Naive thymus-derived CD4-positive, alpha-beta T cell (primary cell): ENCODE data around the gene MEI1. TPM values are rescaled to one million over a fixed set of nuclear protein-coding genes. Genes with fewer than 3 reads are reported as not detected.

Experiments used
- ATAC-seq: fragments of 150-1000 bp; cut with Tn5 transposase; 2 replicates; pipeline ENCODE4 v1.10.0; 2021; ENCODE audit warnings: mild to moderate bottlenecking, moderate library complexity
- CTCF ChIA-PET: fragments of 350-600 bp; sonication (Branson Sonifier 250); formaldehyde crosslinking; loops from one replicate; lab custom pipeline; 2021; ENCODE audit warnings: antibody characterized with exemption; lab: Charles Lee
- POLR2A ChIA-PET: fragments of 350-600 bp; sonication (Branson Sonifier 250); formaldehyde crosslinking; loops from one replicate; lab custom pipeline; 2021; ENCODE audit warnings: antibody characterized with exemption, inconsistent platforms; lab: Charles Lee
- DNase-seq, 9 donors: peaks; one replicate each; pipeline versions ENCODE4 v3.0.0 to v3.0.0-alpha.2; 2020 to 2022; ENCODE audit warnings: mixed read lengths in 1 of 9
- H3K27ac ChIP-seq: one replicate; pipeline ENCODE4 v1.7.0; 2013; ENCODE audit warnings: mild to moderate bottlenecking, low read depth, low read length, moderate library complexity
- H3K27me3 ChIP-seq, 2 donors: one replicate each; pipeline ENCODE4 v1.7.0; 2013; ENCODE audit warnings: low read length in 2 of 2, mild to moderate bottlenecking in 2 of 2, moderate library complexity in 2 of 2; ENCODE audit not compliant: control insufficient read depth in 2 of 2, insufficient read depth in 2 of 2
- H3K36me3 ChIP-seq, 3 experiments: 1 replicate in 2 of 3; 2 replicates in 1 of 3; pipeline ENCODE4 v1.7.0; 2013; ENCODE audit warnings: low read length in 3 of 3, mild to moderate bottlenecking in 3 of 3, moderate library complexity in 1 of 3; ENCODE audit not compliant: insufficient read depth in 3 of 3, control insufficient read depth in 2 of 3
- H3K4me1 ChIP-seq, 2 donors: one replicate each; pipeline ENCODE4 v1.7.0; 2013; ENCODE audit warnings: low read length in 2 of 2, mild to moderate bottlenecking in 2 of 2, moderate library complexity in 1 of 2; ENCODE audit not compliant: control insufficient read depth in 2 of 2, insufficient read depth in 2 of 2
- H3K4me3 ChIP-seq: 2 replicates; pipeline ENCODE4 v1.7.0; 2013; ENCODE audit warnings: mild to moderate bottlenecking, low read length
- H3K9me3 ChIP-seq, 3 experiments: 1 replicate in 2 of 3; 2 replicates in 1 of 3; pipeline ENCODE4 v1.7.0; 2013; ENCODE audit warnings: low read length in 3 of 3; ENCODE audit not compliant: control insufficient read depth in 2 of 3
- H3K27ac Mint-ChIP-seq, 9 donors: one replicate each; pipeline ENCODE4 v1.8.0; 2020 to 2022; ENCODE audit warnings: mixed read lengths in 9 of 9, mild to moderate bottlenecking in 8 of 9, moderate library complexity in 5 of 9, inconsistent platforms in 2 of 9
- H3K27me3 Mint-ChIP-seq, 5 donors: one replicate each; pipeline ENCODE4 v1.8.0; 2021 to 2022; ENCODE audit warnings: mixed read lengths in 5 of 5, mild to moderate bottlenecking in 1 of 5
- H3K36me3 Mint-ChIP-seq, 5 donors: one replicate each; pipeline ENCODE4 v1.8.0; 2020 to 2022; ENCODE audit warnings: mixed read lengths in 5 of 5, mild to moderate bottlenecking in 3 of 5, inconsistent platforms in 1 of 5
- H3K4me1 Mint-ChIP-seq, 7 donors: one replicate each; pipeline ENCODE4 v1.8.0; 2020 to 2022; ENCODE audit warnings: mixed read lengths in 7 of 7, mild to moderate bottlenecking in 3 of 7, inconsistent platforms in 1 of 7
- H3K4me3 Mint-ChIP-seq, 10 donors: one replicate each; pipeline ENCODE4 v1.8.0; 2020 to 2022; ENCODE audit warnings: mild to moderate bottlenecking in 10 of 10, mixed read lengths in 10 of 10, moderate library complexity in 6 of 10, inconsistent platforms in 2 of 10
- H3K9me3 Mint-ChIP-seq, 11 donors: one replicate each; pipeline ENCODE4 v1.8.0; 2020 to 2022; ENCODE audit warnings: mixed read lengths in 11 of 11, mild to moderate bottlenecking in 4 of 11, inconsistent platforms in 1 of 11, moderate library complexity in 1 of 11
- intact Hi-C, 2 donors: fragments of 100-400 bp; cut with micrococcal nuclease; formaldehyde crosslinking; loops; one replicate each; pipeline ENCODE4 v1.15.1; 2023
- polyA plus RNA-seq, 2 donors: library from polyadenylated mRNA; unstranded; fragments of 300-500 nt; fragmentation: Illumina TruSeq; gene quantifications; one replicate each; pipeline ENCODE4 v1.2.3, GENCODE V29; 2021
- total RNA-seq, 6 experiments: library from RNA in 5 of 6; stranded (reverse) in 5 of 6; gene quantifications; 1 replicate in 5 of 6; 2 replicates in 1 of 6; pipeline ENCODE4 v1.2.3 and lab custom pipeline; 2021 to 2026

Gene MEI1
- total and polyA plus RNA-seq, 7 experiments from 2014 or later = 40.4 to 112 (median 64.7) TPM

GRCh38 chr22:41844513-41844912 is 145.2 kb downstream of the MEI1 start:
- CTCF ChIA-PET = interaction anchor here (1.1 kb wide), 1 partner anchor 13 kb away, joined by 5 read pairs; no protein-coding TSS in a partner anchor
- Histone ChIP-seq H3K27me3 (no peaks in the 10 kb centered on the region), H3K4me3 (no peak overlapping the region), H3K4me1 (peaks cover 4 to 17% of the 10 kb centered on the region in 2 donors), H3K36me3 (no peaks in the 10 kb centered on the region), H3K27ac (no peak overlapping the region), H3K9me3 (no peaks in the 10 kb centered on the region)
- Mint-ChIP-seq H3K4me3 (peak overlapping the region in 1 of 10 donors; percentile 20), H3K36me3 (peaks cover 0 to 12% (median 3%) of the 10 kb centered on the region in 5 donors), H3K9me3 (no peaks in the 10 kb centered on the region), H3K27ac (peak overlapping the region in 2 of 9 donors; percentile 69 to 71), H3K27me3 (no peaks in the 10 kb centered on the region), H3K4me1 (peaks cover 30 to 76% (median 64%) of the 10 kb centered on the region in 7 donors)
- intact Hi-C loops = no loop called here
- no peak for ATAC-seq
- DNase-seq = no peak
- POLR2A ChIA-PET = interaction anchor here (0.6 to 3.6 kb wide), 4 partner anchors 10 to 43 kb away, joined by 3 to 22 read pairs (median 4); partner anchors contain the start of gene SREBF2

- intact Hi-C loops = no loop called here
- DNase-seq = no peak
- Mint-ChIP-seq H3K36me3 (peaks cover 0 to 8% (median 0%) of the 10 kb centered on the region in 5 donors), H3K4me1 (peaks cover 29 to 69% (median 59%) of the 10 kb centered on the region in 7 donors), H3K9me3 (no peaks in the 10 kb centered on the region), H3K27me3 (no peaks in the 10 kb centered on the region), H3K4me3 (no peak overlapping the region), H3K27ac (peak overlapping the region in 7 of 9 donors; percentile 3 to 56 (median 26))
- H3K27me3 ChIP-seq = no peaks in the 10 kb centered on the region
- ChIA-PET CTCF (interaction anchor here (1.0 to 2.6 kb wide), 2 partner anchors 11 to 179 kb away, joined by 4 to 12 read pairs; no protein-coding TSS in a partner anchor), POLR2A (interaction anchor here (1.4 to 3.6 kb wide), 2 partner anchors 12 to 44 kb away, joined by 3 to 22 read pairs; partner anchors contain the start of gene SREBF2)
- no peaks in the 10 kb centered on the region for H3K9me3 ChIP-seq
- no peak overlapping the region for H3K27ac ChIP-seq
- no peak overlapping the region for H3K4me3 ChIP-seq
- ATAC-seq = no peak
- peaks cover 4 to 17% of the 10 kb centered on the region in 2 donors for H3K4me1 ChIP-seq
- H3K36me3 ChIP-seq = no peaks in the 10 kb centered on the region
Observed at GRCh38 chr22:41845380-41846267, 146.3 kb downstream of the MEI1 start.

GRCh38 chr22:41846268-41846987 is 147.1 kb downstream of the MEI1 start:
- Mint-ChIP-seq H3K9me3 (no peaks in the 10 kb centered on the region), H3K4me3 (peak overlapping the region in 1 of 10 donors; percentile 5)
- intact Hi-C loops = no loop called here

GRCh38 chr22:41847300-41847699 is 148.0 kb downstream of the MEI1 start:
- no peaks in the 10 kb centered on the region for H3K27me3 ChIP-seq
- peaks cover 4 to 17% of the 10 kb centered on the region in 2 donors for H3K4me1 ChIP-seq
- Mint-ChIP-seq H3K9me3 (no peaks in the 10 kb centered on the region), H3K4me3 (no peak overlapping the region), H3K36me3 (peaks cover 0 to 6% (median 0%) of the 10 kb centered on the region in 5 donors), H3K27ac (peak overlapping the region in 7 of 9 donors; percentile 11 to 77 (median 47)), H3K27me3 (no peaks in the 10 kb centered on the region), H3K4me1 (peaks cover 30 to 56% (median 52%) of the 10 kb centered on the region in 7 donors)
- no peaks in the 10 kb centered on the region for H3K9me3 ChIP-seq
- no peak overlapping the region for H3K27ac ChIP-seq
- ATAC-seq (no peak), DNase-seq (no peak)
- POLR2A ChIA-PET = interaction anchor here (0.7 to 1.0 kb wide), 2 partner anchors 8 to 150 kb away, joined by 3 read pairs; no protein-coding TSS in a partner anchor
- no peaks in the 10 kb centered on the region for H3K36me3 ChIP-seq
- H3K4me3 ChIP-seq = no peak overlapping the region
- CTCF ChIA-PET = interaction anchor here (0.6 to 2.6 kb wide), 3 partner anchors 10 to 115 kb away, joined by 3 to 12 read pairs (median 3); no protein-coding TSS in a partner anchor
- intact Hi-C loops = no loop called here

More at GRCh38 chr22:41846268-41846987, 147.1 kb downstream of the MEI1 start:
- Histone ChIP-seq H3K4me1 (peaks cover 4 to 17% of the 10 kb centered on the region in 2 donors), H3K9me3 (no peaks in the 10 kb centered on the region), H3K27me3 (no peaks in the 10 kb centered on the region), H3K36me3 (no peaks in the 10 kb centered on the region), H3K4me3 (no peak overlapping the region), H3K27ac (no peak overlapping the region)
- H3K27ac Mint-ChIP-seq = peak overlapping the region in 7 of 9 donors; percentile 11 to 77 (median 43)
- H3K36me3 Mint-ChIP-seq = peaks cover 0 to 8% (median 0%) of the 10 kb centered on the region in 5 donors
- ChIA-PET CTCF (interaction anchor here (1.0 to 2.6 kb wide), 2 partner anchors 11 to 179 kb away, joined by 4 to 12 read pairs; no protein-coding TSS in a partner anchor), POLR2A (interaction anchor here (0.6 kb wide), 1 partner anchor 15 kb away, joined by 3 read pairs; no protein-coding TSS in a partner anchor)
- H3K27me3 Mint-ChIP-seq = no peaks in the 10 kb centered on the region
- DNase-seq (no peak), ATAC-seq (no peak)
- peaks cover 28 to 61% (median 55%) of the 10 kb centered on the region in 7 donors for H3K4me1 Mint-ChIP-seq

GRCh38 chr22:41848468-41848867 is 149.2 kb downstream of the MEI1 start:
- H3K27ac Mint-ChIP-seq = peak overlapping the region in 2 of 9 donors; percentile 27 to 51
- peaks cover 0 to 9% (median 2%) of the 10 kb centered on the region in 5 donors for H3K36me3 Mint-ChIP-seq
- Histone ChIP-seq H3K4me1 (peaks cover 4 to 10% of the 10 kb centered on the region in 2 donors), H3K27me3 (no peaks in the 10 kb centered on the region), H3K36me3 (no peaks in the 10 kb centered on the region), H3K4me3 (no peak overlapping the region), H3K9me3 (no peaks in the 10 kb centered on the region), H3K27ac (no peak overlapping the region)
- H3K4me3 Mint-ChIP-seq = no peak overlapping the region
- peaks cover 32 to 52% (median 47%) of the 10 kb centered on the region in 7 donors for H3K4me1 Mint-ChIP-seq
- CTCF ChIA-PET = no interaction called here
- H3K9me3 Mint-ChIP-seq = no peaks in the 10 kb centered on the region
- POLR2A ChIA-PET = no interaction called here
- H3K27me3 Mint-ChIP-seq = no peaks in the 10 kb centered on the region
- ATAC-seq = peak; percentile 79
- intact Hi-C loops = no loop called here
- DNase-seq = no peak
